H9 (cell line): ENCODE data around the gene AR. TPM values are rescaled to one million over a fixed set of nuclear protein-coding genes. Genes with fewer than 3 reads are reported as not detected.

Experiments used
- DNase-seq: peaks from one replicate; pipeline ENCODE4 v3.0.0-alpha.2; 2017
- H2AFZ ChIP-seq: one replicate; pipeline ENCODE4 v1.6.1; 2013; ENCODE audit warnings: mild to moderate bottlenecking, low read length, control low read depth, moderate library complexity
- H2AK5ac ChIP-seq: 2 replicates; pipeline ENCODE4 v1.6.1; 2013; ENCODE audit warnings: low read length, control low read depth, mixed read lengths; ENCODE audit not compliant: insufficient read length
- H2BK120ac ChIP-seq: one replicate; pipeline ENCODE4 v1.6.1; 2013; ENCODE audit warnings: low read depth, mild to moderate bottlenecking, low read length, control low read depth, inconsistent platforms; ENCODE audit not compliant: poor library complexity, severe bottlenecking
- H2BK12ac ChIP-seq: 2 replicates; pipeline ENCODE4 v1.6.1; 2013; ENCODE audit warnings: low read length, control low read depth, mixed read lengths, low read depth; ENCODE audit not compliant: insufficient read length
- H2BK15ac ChIP-seq: 2 replicates; pipeline ENCODE4 v1.6.1; 2013; ENCODE audit warnings: low read depth, low read length, control low read depth
- H2BK20ac ChIP-seq: one replicate; pipeline ENCODE4 v1.6.1; 2013; ENCODE audit warnings: low read depth, mild to moderate bottlenecking, low read length, control low read depth, inconsistent platforms; ENCODE audit not compliant: poor library complexity, severe bottlenecking
- H2BK5ac ChIP-seq: 2 replicates; pipeline ENCODE4 v1.6.1; 2013; ENCODE audit warnings: low read length, control low read depth, mixed read lengths; ENCODE audit not compliant: insufficient read length
- H3K14ac ChIP-seq: 2 replicates; pipeline ENCODE4 v1.6.1; 2013; ENCODE audit warnings: low read length, control low read depth; ENCODE audit not compliant: insufficient read depth
- H3K18ac ChIP-seq: 2 replicates; pipeline ENCODE4 v1.6.1; 2013; ENCODE audit warnings: low read depth, mild to moderate bottlenecking, mixed read lengths, low read length, control low read depth; ENCODE audit not compliant: insufficient read length
- H3K23ac ChIP-seq: 2 replicates; pipeline ENCODE4 v1.6.1; 2013; ENCODE audit warnings: low read length, control low read depth, mixed read lengths, low read depth; ENCODE audit not compliant: insufficient read length
- H3K23me2 ChIP-seq: 2 replicates; pipeline ENCODE4 v1.6.1; 2013; ENCODE audit warnings: low read depth, mild to moderate bottlenecking, mixed read lengths, low read length, control low read depth; ENCODE audit not compliant: insufficient read length, poor library complexity, severe bottlenecking
- H3K27ac ChIP-seq: 2 replicates; pipeline ENCODE4 v1.5.1; 2013; ENCODE audit warnings: low read length, control low read depth, mixed read lengths, low read depth; ENCODE audit not compliant: insufficient read length
- H3K27me3 ChIP-seq: 2 replicates; pipeline ENCODE4 v1.6.1; 2013; ENCODE audit warnings: low read length, control low read depth, inconsistent platforms; ENCODE audit not compliant: insufficient read depth
- H3K4ac ChIP-seq: 2 replicates; pipeline ENCODE4 v1.6.1; 2013; ENCODE audit warnings: low read depth, mild to moderate bottlenecking, control low read depth, inconsistent platforms, low read length, moderate library complexity
- H3K4me1 ChIP-seq: 2 replicates; pipeline ENCODE4 v1.6.1; 2013; ENCODE audit warnings: low read length, control low read depth, inconsistent platforms; ENCODE audit not compliant: insufficient read depth
- H3K4me2 ChIP-seq: 2 replicates; pipeline ENCODE4 v1.6.1; 2013; ENCODE audit warnings: low read length, control low read depth, mixed read lengths; ENCODE audit not compliant: insufficient read length, insufficient read depth
- H3K56ac ChIP-seq: 2 replicates; pipeline ENCODE4 v1.6.1; 2013; ENCODE audit warnings: low read depth, mild to moderate bottlenecking, mixed read lengths, low read length, control low read depth; ENCODE audit not compliant: insufficient read length
- H3K79me1 ChIP-seq: 2 replicates; pipeline ENCODE4 v1.6.1; 2013; ENCODE audit warnings: low read depth, mild to moderate bottlenecking, moderate library complexity, low read length, control low read depth, inconsistent platforms; ENCODE audit not compliant: insufficient read depth, poor library complexity, severe bottlenecking
- H3K79me2 ChIP-seq: 2 replicates; pipeline ENCODE4 v1.6.1; 2013; ENCODE audit warnings: low read length, control low read depth, inconsistent platforms; ENCODE audit not compliant: insufficient read depth
- H3K9ac ChIP-seq: 2 replicates; pipeline ENCODE4 v1.6.1; 2013; ENCODE audit warnings: low read length, control low read depth, mixed read lengths; ENCODE audit not compliant: insufficient read length; ENCODE audit errors: extremely low read depth
- H3K9me3 ChIP-seq: one replicate; pipeline ENCODE4 v1.6.1; 2013; ENCODE audit warnings: low read depth, low read length, inconsistent platforms; ENCODE audit not compliant: control insufficient read depth
- H3T11ph ChIP-seq: one replicate; pipeline ENCODE4 v1.6.1; 2013; ENCODE audit warnings: mild to moderate bottlenecking, low read length, control low read depth, inconsistent platforms
- H4K20me1 ChIP-seq: one replicate; pipeline ENCODE4 v1.6.1; 2013; ENCODE audit not compliant: control insufficient read depth, insufficient read length, insufficient read depth
- H4K5ac ChIP-seq: 2 replicates; pipeline ENCODE4 v1.6.1; 2013; ENCODE audit warnings: low read depth, mild to moderate bottlenecking, mixed read lengths, low read length, control low read depth; ENCODE audit not compliant: insufficient read length
- H4K8ac ChIP-seq: replicated peaks from 2 replicates; pipeline ENCODE4 v1.6.1; 2013; ENCODE audit warnings: low read length, control low read depth, mixed read lengths, low read depth; ENCODE audit not compliant: insufficient read length
- H4K91ac ChIP-seq: 2 replicates; pipeline ENCODE4 v1.6.1; 2013; ENCODE audit warnings: low read depth, mild to moderate bottlenecking, moderate library complexity, mixed read lengths, low read length, control low read depth; ENCODE audit not compliant: insufficient read length
- H3K27ac Mint-ChIP-seq, 3 experiments: 2 replicates in 2 of 3; 3 replicates in 1 of 3; pipeline ENCODE4 v1.8.0; 2020 to 2021; ENCODE audit warnings: mixed read lengths in 3 of 3, mild to moderate bottlenecking in 1 of 3, moderate library complexity in 1 of 3
- H3K27me3 Mint-ChIP-seq: 2 replicates; pipeline ENCODE4 v1.8.0; 2021; ENCODE audit warnings: low read depth, mild to moderate bottlenecking, moderate library complexity, mixed read lengths
- H3K36me3 Mint-ChIP-seq, 3 experiments: 2 replicates in 2 of 3; 3 replicates in 1 of 3; pipeline ENCODE4 v1.8.0; 2020 to 2021; ENCODE audit warnings: low read depth in 3 of 3, mixed read lengths in 3 of 3; ENCODE audit not compliant: insufficient read depth in 1 of 3
- H3K4me1 Mint-ChIP-seq, 2 experiments: 2 replicates each; pipeline ENCODE4 v1.8.0; 2020; ENCODE audit warnings: mixed read lengths in 2 of 2
- H3K4me3 Mint-ChIP-seq, 2 experiments: 2 replicates in 1 of 2; 3 replicates in 1 of 2; pipeline ENCODE4 v1.8.0; 2020 to 2021; ENCODE audit warnings: mild to moderate bottlenecking in 2 of 2, mixed read lengths in 2 of 2, moderate library complexity in 1 of 2
- H3K9me3 Mint-ChIP-seq, 2 experiments: 2 replicates in 1 of 2; 3 replicates in 1 of 2; pipeline ENCODE4 v1.8.0; 2020; ENCODE audit warnings: mild to moderate bottlenecking in 2 of 2, mixed read lengths in 2 of 2, moderate library complexity in 1 of 2
- CTCF ChIP-seq: fragments of 200-600 bp; sonication (generic); conservative IDR thresholded peaks from 3 replicates; pipeline ENCODE4 v1.8.0; 2021; ENCODE audit warnings: antibody characterized with exemption, mild to moderate bottlenecking
- WGBS: extraction: QIAGEN DNeasy Blood & Tissue Kit; methylation state at CpG from one replicate; pipeline ENCODE4 v1.1.7; 2013; ENCODE audit warnings: missing lambda C conversion rate, low lambda C conversion rate, mixed read lengths; ENCODE audit not compliant: insufficient read length; ENCODE audit errors: extremely low coverage; 5-methylcytosine and 5-hydroxymethylcytosine counted together
- total RNA-seq: library from RNA; stranded (reverse); gene quantifications from 2 replicates; pipeline ENCODE4 v1.2.1, GENCODE V29; 2021

AR gene
- total RNA-seq, 1 experiment from 2014 or later = 3.5 TPM

GRCh38 chrX:67726018-67726417 is 182.2 kb downstream of the AR start:
- Histone ChIP-seq H3K9me3 (peaks cover 61% of the 10 kb centered on the region), H4K8ac (no peak overlapping the region), H3K18ac (no peak overlapping the region), H4K5ac (no peak overlapping the region), H3K4me2 (no peak overlapping the region), H2AK5ac (no peak overlapping the region), H2AFZ (no peak overlapping the region), H3K9ac (no peak overlapping the region), H3K27me3 (no peaks in the 10 kb centered on the region), H2BK120ac (no peak overlapping the region), H3T11ph (no peak overlapping the region), H3K79me2 (no peaks in the 10 kb centered on the region), H3K14ac (no peak overlapping the region), H4K91ac (no peak overlapping the region), H3K56ac (no peak overlapping the region), H3K27ac (no peak overlapping the region), H2BK15ac (no peak overlapping the region), H3K4ac (no peak overlapping the region), H3K23me2 (no peaks in the 10 kb centered on the region), H2BK12ac (no peak overlapping the region), H3K79me1 (no peaks in the 10 kb centered on the region), H3K4me1 (no peaks in the 10 kb centered on the region), H2BK5ac (no peak overlapping the region), H3K23ac (no peak overlapping the region), H2BK20ac (no peak overlapping the region), H4K20me1 (no peaks in the 10 kb centered on the region)
- WGBS = no CpG with 5 or more reads among the region's 1 CpG
- H3K27me3 Mint-ChIP-seq = no peaks in the 10 kb centered on the region; the same call in 1 of the 2 replicates
- H3K9me3 Mint-ChIP-seq = peaks cover 74 to 80% of the 10 kb centered on the region in 2 experiments
- no peak overlapping the region for H3K27ac Mint-ChIP-seq
- no peak for DNase-seq
- peaks cover 16 to 25% (median 19%) of the 10 kb centered on the region in 3 experiments for H3K36me3 Mint-ChIP-seq
- no peaks in the 10 kb centered on the region for H3K4me1 Mint-ChIP-seq
- H3K4me3 Mint-ChIP-seq = no peak overlapping the region
- no peak for TF ChIP-seq CTCF
